ENCODE data around the gene GALNT8.
"Not testable (repeated sequence)": the region's sequence is repeated elsewhere in the genome, so short reads cannot be mapped to it uniquely, and the experiment has no call there.

Gene GALNT8, protein sequence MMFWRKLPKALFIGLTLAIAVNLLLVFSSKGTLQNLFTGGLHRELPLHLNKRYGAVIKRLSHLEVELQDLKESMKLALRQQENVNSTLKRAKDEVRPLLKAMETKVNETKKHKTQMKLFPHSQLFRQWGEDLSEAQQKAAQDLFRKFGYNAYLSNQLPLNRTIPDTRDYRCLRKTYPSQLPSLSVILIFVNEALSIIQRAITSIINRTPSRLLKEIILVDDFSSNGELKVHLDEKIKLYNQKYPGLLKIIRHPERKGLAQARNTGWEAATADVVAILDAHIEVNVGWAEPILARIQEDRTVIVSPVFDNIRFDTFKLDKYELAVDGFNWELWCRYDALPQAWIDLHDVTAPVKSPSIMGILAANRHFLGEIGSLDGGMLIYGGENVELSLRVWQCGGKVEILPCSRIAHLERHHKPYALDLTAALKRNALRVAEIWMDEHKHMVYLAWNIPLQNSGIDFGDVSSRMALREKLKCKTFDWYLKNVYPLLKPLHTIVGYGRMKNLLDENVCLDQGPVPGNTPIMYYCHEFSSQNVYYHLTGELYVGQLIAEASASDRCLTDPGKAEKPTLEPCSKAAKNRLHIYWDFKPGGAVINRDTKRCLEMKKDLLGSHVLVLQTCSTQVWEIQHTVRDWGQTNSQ

GRCh38 chr12:4719821-4720636 lies at the start of gene GALNT8:
TSS of gene GALNT8 (plus strand) at chr12:4720400. CDS start at chr12:4720678, 278 bp downstream.
- DNase-seq: peak; percentile 7

DNA sequence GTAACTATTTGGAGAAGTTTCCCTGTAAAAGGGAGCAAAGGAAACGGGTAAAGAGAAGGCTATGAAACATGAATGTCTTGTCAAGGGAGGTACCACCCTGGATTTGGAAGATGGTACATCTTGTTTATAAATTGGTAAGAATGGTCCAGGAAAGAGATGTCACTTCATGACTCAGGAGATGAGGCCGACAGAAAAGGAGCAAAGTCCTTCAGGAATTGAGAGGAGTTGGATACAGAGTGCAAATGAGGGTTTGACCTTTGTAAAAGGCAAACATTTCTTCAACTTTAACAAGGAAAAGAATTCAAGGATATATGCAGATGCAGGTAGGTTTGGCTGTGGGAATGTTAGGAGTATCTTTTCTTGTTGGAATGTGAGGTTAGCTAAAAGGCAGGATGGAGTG lies 40.5 kb upstream of the GALNT8 start:
- no peak for DNase-seq

DNA sequence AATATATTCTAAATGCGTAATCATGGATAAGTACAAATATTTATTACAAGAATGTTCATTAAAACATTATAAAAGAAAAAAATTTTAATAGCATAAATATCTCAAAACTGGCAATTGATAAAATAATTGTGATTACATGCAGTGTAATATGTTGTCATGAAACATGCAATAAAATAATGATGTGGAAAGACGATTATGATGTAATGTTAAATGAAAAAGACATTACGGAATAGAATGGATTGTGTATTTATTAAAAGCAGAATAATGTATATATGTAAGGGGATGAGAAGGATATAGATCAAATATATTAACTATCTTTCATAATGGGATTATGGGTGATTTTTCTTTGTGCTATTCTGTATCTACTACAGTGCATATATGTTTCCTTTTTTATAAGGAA lies 38.5 kb upstream of the GALNT8 start:
- DNase-seq: no peak

GRCh38 chr12:4685317-4685716 lies 34.9 kb upstream of the GALNT8 start:
- no peak for DNase-seq

GRCh38 chr12:4690760-4691159 lies 29.4 kb upstream of the GALNT8 start:
- DNase-seq: no peak

DNA sequence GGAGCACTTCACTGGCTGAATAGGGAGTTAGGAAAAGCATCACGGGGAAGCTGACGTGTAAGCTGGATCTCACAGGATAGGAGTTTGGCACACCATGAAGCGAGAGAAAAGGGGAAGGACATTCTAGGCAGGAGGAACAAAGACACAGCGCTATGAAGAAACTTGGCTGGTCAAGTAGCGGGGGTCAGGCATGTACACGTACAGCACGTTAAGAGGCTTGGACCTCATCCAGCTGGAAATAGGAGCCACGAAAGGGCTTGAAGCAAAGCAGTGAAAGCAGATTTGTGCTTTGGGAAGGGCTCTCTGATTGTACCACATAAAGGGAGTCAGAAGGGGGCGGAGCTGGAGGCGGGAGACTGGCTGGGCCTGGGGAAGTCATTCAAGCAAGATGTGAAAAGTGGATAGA lies 19.6 kb upstream of the GALNT8 start:
- no peak for DNase-seq

- no peak for DNase-seq
These were observed 18.6 kb upstream of the GALNT8 start for GRCh38 chr12:4701395-4702190.

GRCh38 chr12:4703676-4704075 lies 16.5 kb upstream of the GALNT8 start:
- DNase-seq: no peak

GRCh38 chr12:4705824-4706223 lies 14.4 kb upstream of the GALNT8 start:
- no peak for DNase-seq

- DNase-seq: no peak
These were observed 12.9 kb upstream of the GALNT8 start for GRCh38 chr12:4707306-4707705.

GRCh38 chr12:4710113-4710512 lies 10.1 kb upstream of the GALNT8 start:
- no peak for DNase-seq

DNA sequence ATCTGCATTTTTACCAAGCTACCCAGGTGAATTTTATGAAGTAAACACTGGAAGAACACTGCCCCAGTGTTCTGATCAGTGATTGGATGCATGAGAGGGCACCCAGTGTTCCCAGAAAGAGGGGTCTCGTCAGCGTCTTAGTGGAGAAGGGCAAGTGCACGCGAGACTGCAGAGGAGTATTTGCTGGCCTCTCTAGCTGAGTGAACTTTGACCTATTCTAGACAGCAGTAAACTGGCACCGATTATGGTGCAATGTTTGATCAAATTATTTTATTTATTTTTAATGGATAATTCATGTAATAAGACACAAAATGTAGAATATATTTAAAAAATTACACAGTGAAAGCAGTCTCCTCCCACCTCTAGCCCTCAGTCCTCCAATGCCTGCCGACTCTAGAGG lies 5.3 kb upstream of the GALNT8 start:
- no peak for DNase-seq

DNA sequence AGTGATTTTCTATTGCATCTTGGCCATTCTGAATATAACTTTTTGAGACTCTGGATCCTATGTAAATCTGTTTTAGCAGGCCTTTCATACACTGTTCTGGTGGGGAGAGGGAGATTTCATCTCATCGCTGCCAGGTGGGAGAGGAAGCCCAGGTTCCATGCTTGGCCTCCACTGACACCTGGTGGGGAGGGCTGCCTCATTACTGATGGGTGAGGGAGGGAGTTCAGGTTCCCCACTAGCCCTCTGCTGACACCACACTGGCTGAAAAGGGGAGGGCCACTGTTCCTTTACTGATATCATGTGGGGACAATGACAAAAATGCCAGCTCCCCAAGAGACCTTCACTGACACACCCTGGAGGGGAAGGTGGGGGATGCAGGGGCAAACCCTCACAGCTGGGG lies 2.4 kb upstream of the GALNT8 start:
- peak; percentile 6 for DNase-seq

GRCh38 chr12:4720637-4720995 lies 416 bp downstream of the GALNT8 start:
- no peak for DNase-seq

DNA sequence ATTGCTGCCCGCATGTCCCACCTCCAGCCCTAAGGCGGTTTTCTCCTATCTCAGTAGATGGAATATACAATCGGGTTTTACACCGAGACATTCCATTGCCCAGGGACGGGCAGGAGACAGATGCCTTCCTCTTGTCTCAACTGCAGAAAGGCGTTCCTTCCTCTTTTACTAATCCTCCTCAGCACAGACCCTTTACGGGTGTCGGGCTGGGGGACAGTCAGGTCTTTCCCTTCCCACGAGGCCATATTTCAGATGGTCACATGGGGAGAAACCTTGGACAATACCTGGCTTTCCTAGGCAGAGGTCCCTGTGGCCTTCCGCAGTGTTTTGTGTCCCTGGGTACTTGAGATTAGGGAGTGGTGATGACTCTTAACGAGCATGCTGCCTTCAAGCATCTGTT lies 1.4 kb downstream of the GALNT8 start:
- DNase-seq: not testable (repeated sequence)

- no peak for DNase-seq
These were observed 3.0 kb downstream of the GALNT8 start for GRCh38 chr12:4723226-4723625.

DNA sequence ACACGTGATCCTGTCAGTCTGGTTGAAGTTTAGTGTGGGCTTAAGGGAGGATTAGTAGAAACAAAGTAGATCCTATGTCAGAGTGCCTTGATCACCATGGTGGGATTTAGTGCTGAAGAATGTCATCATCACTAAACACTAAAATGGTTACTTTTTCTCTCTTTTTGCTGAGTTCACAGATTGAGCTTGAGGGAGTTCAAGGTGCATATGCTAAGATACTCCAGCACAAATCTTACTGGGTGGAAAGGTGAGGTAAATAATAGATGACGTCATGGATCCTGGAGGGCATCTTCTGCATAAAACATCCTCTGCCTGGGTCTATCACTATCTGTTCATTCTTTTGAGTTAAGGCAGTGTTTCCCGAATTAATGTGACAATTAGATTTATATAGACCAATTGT lies 4.9 kb downstream of the GALNT8 start:
- no peak for DNase-seq

- DNase-seq: no peak
These were observed 14.6 kb downstream of the GALNT8 start for GRCh38 chr12:4734625-4735340.

DNA sequence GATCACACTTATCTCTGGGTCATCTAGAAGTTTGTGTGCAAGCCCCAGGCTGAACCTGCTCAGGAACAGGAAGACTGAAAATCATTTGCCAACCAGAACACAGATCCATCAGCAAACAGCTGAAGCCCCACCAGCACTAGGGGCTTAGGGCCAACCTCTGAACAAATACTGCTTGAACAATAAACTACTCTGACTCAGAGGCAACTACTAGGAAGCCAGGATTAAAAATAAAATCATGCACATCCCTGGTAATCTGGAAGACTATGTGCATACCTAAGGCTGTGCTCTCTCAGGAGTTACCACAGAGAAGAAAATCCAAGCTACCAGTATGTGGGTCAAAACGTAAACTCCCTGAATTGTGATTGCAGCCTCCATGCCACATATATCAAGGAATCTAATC lies 15.9 kb downstream of the GALNT8 start:
- DNase-seq: no peak

DNA sequence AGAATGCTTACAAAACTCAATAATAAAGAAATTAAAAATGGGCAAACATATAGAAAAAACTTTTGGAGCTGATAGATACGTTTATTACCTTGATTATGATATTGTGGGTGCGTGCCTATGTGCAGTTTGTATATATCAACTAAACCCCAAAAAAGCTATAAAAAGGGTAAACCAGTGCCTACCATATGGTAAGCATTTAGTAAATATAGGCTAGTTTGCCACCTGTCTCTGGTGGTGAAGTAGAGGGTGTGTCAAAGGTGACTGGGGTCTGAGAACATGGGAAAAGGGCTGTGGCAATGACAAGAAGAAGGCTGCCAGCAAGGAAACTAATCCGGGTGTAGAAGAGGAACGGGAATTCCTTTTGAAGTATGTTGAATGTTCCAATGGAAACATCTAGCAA lies 18.3 kb downstream of the GALNT8 start:
- no peak for DNase-seq

DNA sequence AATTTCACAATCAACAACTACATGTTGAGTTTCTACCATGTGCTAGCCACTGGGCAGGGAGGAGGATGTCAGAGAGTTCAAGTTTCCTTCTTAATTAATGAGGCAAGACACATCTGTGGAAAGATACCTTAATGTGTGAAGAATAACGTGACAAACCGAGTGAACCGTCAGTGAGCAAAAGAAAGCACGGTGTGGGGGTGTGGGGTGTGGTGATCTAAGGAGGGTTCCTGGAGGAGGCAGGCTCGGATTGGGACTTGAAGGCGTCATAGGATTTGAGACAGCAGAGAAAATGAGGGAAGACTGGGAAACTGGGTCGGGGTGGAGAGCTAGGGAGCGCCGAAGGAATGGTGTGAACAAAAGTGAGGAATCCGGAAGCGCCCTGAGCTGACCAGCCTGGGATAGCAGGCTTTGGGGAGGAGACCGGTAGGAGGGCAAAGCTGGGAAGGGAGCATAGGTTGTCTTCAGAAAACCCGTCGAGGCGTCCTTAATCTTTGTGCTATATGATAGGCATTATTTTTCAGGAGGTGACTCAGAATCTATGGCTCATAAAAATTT lies 22.3 kb downstream of the GALNT8 start:
- DNase-seq: no peak

GRCh38 chr12:4743046-4743445 lies 22.8 kb downstream of the GALNT8 start:
- DNase-seq: no peak
